Activated CD4-positive, alpha-beta T cell treated with anti-CD3 and anti-CD28 coated beads, Interleukin-2, amount 10 ng/mL, durations not matched to agents 7 days and 5 days (primary cell): ENCODE measurements around the gene PRKAR1B. TPM values are rescaled to one million over a fixed set of nuclear protein-coding genes. Genes with fewer than 3 reads are reported as not detected.

Source experiments
- CTCF ChIA-PET: fragments of 350-600 bp; sonication (Branson Sonifier 250); formaldehyde crosslinking; loops from one replicate; lab custom pipeline; 2021; ENCODE audit warnings: antibody characterized with exemption; lab: Charles Lee
- POLR2A ChIA-PET: fragments of 350-600 bp; sonication (Branson Sonifier 250); formaldehyde crosslinking; loops from one replicate; lab custom pipeline; 2021; ENCODE audit warnings: antibody characterized with exemption; lab: Charles Lee
- DNase-seq: peaks from one replicate; pipeline ENCODE4 v3.0.0-alpha.2; 2020
- H3K27ac Mint-ChIP-seq: one replicate; pipeline ENCODE4 v1.8.0; 2021; ENCODE audit warnings: mild to moderate bottlenecking, moderate library complexity, mixed read lengths
- H3K27me3 Mint-ChIP-seq: one replicate; pipeline ENCODE4 v1.8.0; 2021; ENCODE audit warnings: mixed read lengths
- H3K36me3 Mint-ChIP-seq: one replicate; pipeline ENCODE4 v1.8.0; 2021; ENCODE audit warnings: low read depth, mixed read lengths
- H3K4me1 Mint-ChIP-seq: one replicate; pipeline ENCODE4 v1.8.0; 2021; ENCODE audit warnings: mixed read lengths
- H3K4me3 Mint-ChIP-seq: one replicate; pipeline ENCODE4 v1.8.0; 2021; ENCODE audit warnings: mild to moderate bottlenecking, moderate library complexity, mixed read lengths
- H3K9me3 Mint-ChIP-seq: one replicate; pipeline ENCODE4 v1.8.0; 2021; ENCODE audit warnings: mixed read lengths
- total RNA-seq, 2 experiments: library from RNA; stranded (reverse); gene quantifications; one replicate each; pipeline ENCODE4 v1.2.3, GENCODE V29; 2021

PRKAR1B gene
- total RNA-seq, 2 experiments from 2014 or later: 29.8 to 32.5 TPM

DNA sequence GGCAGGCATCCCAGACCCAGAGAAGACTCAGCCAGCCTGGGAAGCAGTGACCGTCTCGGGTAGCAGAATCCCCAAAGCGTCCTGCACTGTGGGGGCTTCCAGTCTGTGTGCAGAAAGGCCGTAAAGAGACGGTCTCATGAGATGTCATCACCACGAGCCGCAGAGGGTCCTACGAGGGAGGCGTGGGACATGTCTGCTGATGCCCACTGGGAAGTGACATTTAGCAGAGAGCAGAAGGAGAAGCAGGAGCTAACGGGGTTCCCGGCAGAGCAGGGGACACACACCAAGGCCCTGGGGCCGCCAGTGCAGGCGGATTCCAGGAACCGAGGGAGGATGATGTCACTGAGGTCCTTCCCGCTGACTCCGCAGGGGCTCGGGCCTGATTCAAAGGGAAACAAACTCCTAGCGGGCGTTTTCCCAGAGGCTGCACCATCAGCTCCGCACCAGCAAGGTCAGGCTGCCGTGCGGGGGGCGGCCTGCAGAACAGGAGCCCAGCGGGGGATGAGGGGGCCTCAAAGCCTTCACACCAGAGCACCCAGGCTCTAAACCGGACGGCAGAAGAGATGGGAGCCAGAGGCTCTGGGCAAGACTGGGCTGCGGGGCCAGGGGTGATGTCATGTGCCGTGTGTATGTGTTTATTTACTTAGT lies 122.1 kb downstream of the PRKAR1B start:
- peak overlapping the region; percentile 81 for H3K4me3 Mint-ChIP-seq
- peaks cover 25% of the 10 kb centered on the region for H3K36me3 Mint-ChIP-seq
- POLR2A ChIA-PET: interaction anchor here (1.2 kb wide), 1 partner anchor 13 kb away, joined by 6 read pairs; no protein-coding TSS in a partner anchor
- no peaks in the 10 kb centered on the region for H3K27me3 Mint-ChIP-seq
- no peaks in the 10 kb centered on the region for H3K9me3 Mint-ChIP-seq
- DNase-seq: no peak
- peak overlapping the region; percentile 97 for H3K27ac Mint-ChIP-seq
- peaks cover 76% of the 10 kb centered on the region for H3K4me1 Mint-ChIP-seq
- CTCF ChIA-PET: interaction anchor here (1.0 to 1.7 kb wide), 2 partner anchors 10 to 15 kb away, joined by 3 to 9 read pairs; no protein-coding TSS in a partner anchor

DNA sequence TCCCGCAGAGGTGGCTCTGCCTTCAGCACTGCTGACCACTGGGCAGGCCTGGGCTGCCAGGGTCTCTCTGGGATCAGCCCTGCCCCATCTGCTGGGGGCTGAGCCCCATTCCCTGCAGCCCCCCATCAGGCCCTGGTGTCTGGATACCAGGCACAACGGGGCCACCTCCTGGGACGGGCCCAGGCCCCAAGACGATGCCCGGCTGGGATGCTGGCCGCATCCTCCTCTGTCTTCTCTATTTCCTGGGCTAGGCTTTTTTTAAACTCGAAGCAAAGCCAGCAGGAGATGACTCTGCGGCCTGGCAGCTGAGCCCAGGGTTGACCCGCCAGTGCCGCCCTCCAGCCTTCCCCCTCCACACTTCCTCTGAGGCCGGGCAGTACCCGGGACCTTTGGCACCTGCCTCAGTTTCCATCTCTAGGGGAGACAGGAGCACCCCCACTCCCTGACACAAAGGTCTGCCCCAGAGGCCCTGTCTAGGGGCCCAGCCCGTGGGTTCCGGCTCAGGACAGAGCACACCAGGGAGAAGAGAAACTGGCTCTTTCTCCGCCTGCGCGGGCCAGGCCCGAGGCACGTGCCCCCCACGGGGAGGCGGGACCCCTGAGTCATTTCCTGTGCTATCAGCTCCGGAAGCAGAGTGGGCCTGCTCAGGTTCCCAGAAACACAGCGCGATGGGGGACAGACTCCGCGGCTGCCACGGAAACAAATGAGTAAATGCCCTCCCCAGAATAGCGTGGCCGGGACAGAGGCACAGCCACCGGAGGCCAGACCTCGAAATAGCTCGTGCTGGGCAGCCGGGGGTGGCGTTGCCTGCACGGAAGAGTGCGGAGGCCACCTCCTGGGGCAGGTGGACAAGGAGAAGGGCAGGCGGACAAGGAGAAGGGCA lies 122.8 kb downstream of the PRKAR1B start:
- ChIA-PET POLR2A (interaction anchor here (1.2 kb wide), 1 partner anchor 14 kb away, joined by 6 read pairs; no protein-coding TSS in a partner anchor), CTCF (interaction anchor here (1.0 to 1.7 kb wide), 2 partner anchors 9 to 15 kb away, joined by 3 to 9 read pairs; no protein-coding TSS in a partner anchor)
- Mint-ChIP-seq H3K9me3 (no peaks in the 10 kb centered on the region), H3K4me3 (peak overlapping the region; percentile 81), H3K36me3 (peaks cover 25% of the 10 kb centered on the region), H3K27ac (peak overlapping the region; percentile 97), H3K4me1 (peaks cover 72% of the 10 kb centered on the region), H3K27me3 (no peaks in the 10 kb centered on the region)
- peak; percentile 93 for DNase-seq

DNA sequence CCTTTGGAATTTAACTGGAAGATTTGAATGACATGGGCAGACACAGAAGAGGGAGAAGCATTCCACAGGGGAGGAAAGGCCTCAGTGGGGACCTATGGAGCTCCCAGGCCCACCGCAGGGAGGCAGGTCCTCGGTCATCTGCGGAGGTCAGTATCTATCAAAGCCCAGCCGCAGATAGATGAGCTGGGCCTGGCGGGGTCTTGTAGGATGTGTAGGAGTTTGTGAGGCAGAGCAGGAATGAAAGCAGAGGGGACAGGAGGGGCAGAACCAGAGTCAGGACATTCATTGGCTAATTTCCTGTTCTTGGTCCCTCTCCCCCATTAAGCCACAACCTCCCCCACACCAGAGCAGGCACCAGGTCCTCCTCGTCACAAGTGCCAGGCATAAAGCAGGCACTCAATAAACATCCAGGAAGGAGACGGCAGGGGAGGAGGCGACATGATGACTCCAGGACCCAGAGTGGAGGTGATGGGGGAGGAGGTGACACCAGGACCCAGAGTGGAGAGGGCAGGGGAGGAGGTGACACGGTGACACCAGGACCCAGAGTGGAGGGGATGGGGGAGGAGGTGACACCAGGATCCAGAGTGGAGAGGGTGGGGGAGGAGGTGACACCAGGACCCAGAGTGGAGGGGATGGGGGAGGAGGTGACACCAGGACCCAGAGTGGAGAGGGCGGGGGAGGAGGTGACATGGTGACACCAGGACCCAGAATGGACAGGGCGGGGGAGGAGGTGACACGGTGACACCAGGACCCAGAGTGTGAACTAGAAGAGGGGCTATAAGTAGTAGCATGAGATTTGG lies 123.7 kb downstream of the PRKAR1B start:
- Mint-ChIP-seq H3K27ac (peak overlapping the region; percentile 97), H3K27me3 (no peaks in the 10 kb centered on the region), H3K4me1 (peaks cover 70% of the 10 kb centered on the region), H3K4me3 (peak overlapping the region; percentile 81), H3K36me3 (peaks cover 25% of the 10 kb centered on the region), H3K9me3 (no peaks in the 10 kb centered on the region)
- POLR2A ChIA-PET: no interaction called here
- DNase-seq: no peak
- CTCF ChIA-PET: interaction anchor here (0.8 to 1.1 kb wide), 2 partner anchors 11 to 14 kb away, joined by 3 read pairs; no protein-coding TSS in a partner anchor

DNA sequence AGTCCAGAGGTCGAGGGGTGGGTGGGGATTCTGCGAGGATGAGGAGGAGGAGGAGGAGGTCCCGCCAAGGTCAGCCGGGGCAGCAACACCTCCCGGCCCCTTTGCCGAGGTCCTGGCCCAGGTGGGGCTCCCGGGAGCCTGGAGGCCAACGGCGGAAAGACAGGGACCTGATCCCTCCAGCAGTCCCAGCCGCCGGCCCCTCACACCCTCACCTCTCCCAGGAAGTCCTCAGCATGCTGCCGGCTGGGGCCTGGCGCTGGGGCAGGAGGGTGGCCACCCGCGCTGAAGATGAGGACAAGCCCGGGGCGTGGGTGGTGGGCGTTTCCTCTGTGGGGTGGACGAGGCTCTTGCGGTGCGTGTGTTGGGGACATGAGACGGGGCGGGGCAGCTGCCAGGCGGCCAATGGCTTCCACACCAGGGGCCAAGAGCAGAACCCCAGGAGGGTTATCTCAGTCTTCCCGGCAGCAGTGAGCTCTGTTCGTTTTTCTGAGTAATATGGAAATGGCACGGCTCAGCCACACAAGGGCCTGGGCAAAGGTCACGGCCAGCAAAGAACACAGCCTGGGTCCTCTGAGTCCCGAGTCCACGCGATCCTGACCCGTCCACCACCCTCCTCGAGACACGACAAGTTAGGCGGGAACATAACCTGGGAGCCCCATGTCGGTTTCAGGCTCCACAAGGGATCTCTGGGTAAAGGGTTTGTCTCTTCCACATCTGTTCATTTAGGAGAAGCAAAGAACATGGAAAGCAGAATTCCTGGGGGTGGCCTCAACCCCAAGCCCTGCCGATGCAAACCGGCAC lies 124.5 kb downstream of the PRKAR1B start:
- POLR2A ChIA-PET: no interaction called here
- Mint-ChIP-seq H3K36me3 (peaks cover 25% of the 10 kb centered on the region), H3K27ac (peak overlapping the region; percentile 97), H3K4me3 (peak overlapping the region; percentile 16), H3K9me3 (no peaks in the 10 kb centered on the region), H3K4me1 (peaks cover 62% of the 10 kb centered on the region), H3K27me3 (no peaks in the 10 kb centered on the region)
- CTCF ChIA-PET: interaction anchor here (0.8 to 1.2 kb wide), 3 partner anchors 12 to 171 kb away, joined by 3 read pairs; no protein-coding TSS in a partner anchor
- no peak for DNase-seq

DNA sequence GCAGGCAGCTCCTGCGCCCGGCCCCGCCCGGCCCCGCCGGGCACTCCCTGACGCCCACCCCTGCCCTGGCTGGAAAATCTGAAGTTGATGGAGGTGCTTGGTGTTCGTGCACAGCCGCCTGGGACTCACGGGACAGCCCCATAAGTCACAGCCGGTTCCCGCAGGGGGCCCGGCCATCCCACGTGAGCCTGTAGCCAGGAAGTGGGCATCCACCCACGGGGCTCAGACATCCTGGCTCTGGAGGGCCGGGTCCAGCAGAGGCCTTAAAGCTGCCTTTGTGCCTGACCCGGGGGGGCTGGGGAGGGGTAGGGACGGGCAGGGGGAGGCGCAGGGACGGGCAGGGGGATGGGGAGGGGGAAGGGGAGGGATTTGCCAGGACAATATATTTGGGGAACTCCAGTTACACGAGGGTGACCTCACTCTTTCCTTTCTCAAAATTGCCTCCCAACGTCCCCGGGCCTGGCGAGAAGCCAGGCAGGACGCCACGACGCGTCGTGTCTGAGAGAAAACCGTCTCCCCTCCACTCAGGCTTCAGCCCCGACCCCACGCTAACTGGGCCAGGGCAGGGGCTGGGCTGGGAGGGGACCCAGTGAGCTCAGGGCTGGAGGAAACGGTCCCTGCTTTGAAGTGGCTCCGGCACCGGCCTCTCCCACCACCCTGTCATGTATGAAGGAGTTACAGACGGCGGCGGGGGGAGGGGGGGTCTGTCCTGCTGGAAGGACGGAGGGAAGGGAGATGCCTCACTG lies 125.3 kb downstream of the PRKAR1B start:
- POLR2A ChIA-PET: interaction anchor here (0.7 kb wide), 1 partner anchor 15 kb away, joined by 3 read pairs; no protein-coding TSS in a partner anchor
- peak; percentile 66 for DNase-seq
- CTCF ChIA-PET: interaction anchor here (1.0 to 1.2 kb wide), 3 partner anchors 14 to 172 kb away, joined by 3 read pairs; no protein-coding TSS in a partner anchor
- Mint-ChIP-seq H3K9me3 (no peaks in the 10 kb centered on the region), H3K4me1 (peaks cover 61% of the 10 kb centered on the region), H3K27ac (peak overlapping the region; percentile 97), H3K4me3 (peak overlapping the region; percentile 58), H3K36me3 (peaks cover 22% of the 10 kb centered on the region), H3K27me3 (no peaks in the 10 kb centered on the region)

DNA sequence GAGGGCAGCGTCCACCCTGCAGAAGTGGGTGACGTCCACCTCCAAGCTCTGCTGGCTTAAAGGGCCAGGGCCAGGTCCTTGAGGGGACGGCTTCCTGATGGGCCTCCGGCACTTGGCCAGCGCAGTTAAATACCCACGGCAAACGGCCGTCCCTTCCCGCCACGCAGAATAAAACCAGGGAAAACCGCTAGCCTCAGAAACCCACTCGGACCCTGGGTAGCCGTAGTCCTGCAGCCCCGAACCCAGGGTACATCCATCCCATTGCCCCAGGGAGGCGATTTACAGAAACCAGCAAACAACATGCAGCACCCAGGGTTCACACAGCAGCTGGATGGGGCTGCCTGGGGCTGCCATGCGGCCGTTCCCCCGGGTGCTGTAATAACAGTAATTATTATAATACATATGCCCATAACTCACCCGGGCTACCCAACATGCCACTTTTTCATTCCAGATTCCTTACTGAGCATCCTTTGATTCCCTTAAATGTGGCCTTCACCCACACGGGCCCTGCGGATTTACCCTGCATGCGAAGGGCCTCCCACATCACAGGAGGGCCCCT lies 126.0 kb downstream of the PRKAR1B start:
- DNase-seq: no peak
- peaks cover 20% of the 10 kb centered on the region for H3K36me3 Mint-ChIP-seq

DNA sequence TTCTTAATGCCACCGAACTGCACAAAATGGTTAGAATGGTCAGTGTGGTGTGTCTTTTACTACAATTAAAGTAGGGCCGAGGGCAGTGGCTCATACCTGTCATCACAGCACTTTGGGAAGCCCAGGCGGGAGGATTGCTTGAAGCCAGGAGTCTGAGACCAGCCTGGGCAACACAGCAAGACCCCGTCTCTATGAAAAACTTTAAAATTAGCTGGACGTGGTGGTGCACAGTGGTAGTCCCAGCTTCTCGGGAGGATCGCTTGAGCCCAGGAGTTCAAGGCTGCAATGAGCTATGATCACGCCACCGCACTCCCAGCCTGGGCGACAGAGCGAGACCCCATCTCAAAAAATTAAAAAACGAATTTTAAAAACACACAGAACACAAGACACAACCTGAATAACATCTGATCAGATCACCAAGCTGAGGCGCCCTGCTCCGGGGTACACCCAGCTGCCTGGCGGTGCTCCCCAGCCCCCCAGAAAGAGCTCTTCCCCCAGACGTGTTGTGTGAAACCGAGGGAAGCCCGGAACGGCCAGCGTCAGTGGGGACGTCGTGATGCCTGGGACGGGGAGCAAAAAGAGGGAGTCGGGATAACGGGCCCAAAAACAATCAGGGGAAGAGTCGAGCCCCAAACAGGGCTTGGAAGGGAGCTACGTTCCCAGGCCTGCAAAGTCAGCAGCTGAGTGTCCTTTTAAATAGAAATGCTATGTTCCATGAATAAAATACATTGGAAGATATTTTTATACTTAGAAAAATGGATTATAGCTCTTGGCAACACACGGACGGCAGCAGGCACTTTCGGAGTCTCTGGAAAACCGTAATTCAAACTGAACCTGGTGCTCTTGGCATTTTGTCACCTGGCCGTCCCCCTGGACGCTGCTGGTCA lies 126.7 kb downstream of the PRKAR1B start:
- Mint-ChIP-seq H3K9me3 (no peaks in the 10 kb centered on the region), H3K4me3 (no peak overlapping the region), H3K36me3 (peaks cover 23% of the 10 kb centered on the region), H3K27ac (peak overlapping the region; percentile 97), H3K27me3 (no peaks in the 10 kb centered on the region), H3K4me1 (peaks cover 57% of the 10 kb centered on the region)
- CTCF ChIA-PET: interaction anchor here (1.0 to 1.3 kb wide), 4 partner anchors 16 to 18 kb away, joined by 3 read pairs; no protein-coding TSS in a partner anchor
- POLR2A ChIA-PET: no interaction called here
- no peak for DNase-seq

More for the DNA sequence above, 126.0 kb downstream of the PRKAR1B start:
- Mint-ChIP-seq H3K4me3 (peak overlapping the region; percentile 25), H3K9me3 (no peaks in the 10 kb centered on the region), H3K27ac (peak overlapping the region; percentile 97), H3K27me3 (no peaks in the 10 kb centered on the region), H3K4me1 (peaks cover 57% of the 10 kb centered on the region)
- CTCF ChIA-PET: interaction anchor here (1.0 to 1.2 kb wide), 3 partner anchors 15 to 18 kb away, joined by 3 read pairs; no protein-coding TSS in a partner anchor
- POLR2A ChIA-PET: no interaction called here

DNA sequence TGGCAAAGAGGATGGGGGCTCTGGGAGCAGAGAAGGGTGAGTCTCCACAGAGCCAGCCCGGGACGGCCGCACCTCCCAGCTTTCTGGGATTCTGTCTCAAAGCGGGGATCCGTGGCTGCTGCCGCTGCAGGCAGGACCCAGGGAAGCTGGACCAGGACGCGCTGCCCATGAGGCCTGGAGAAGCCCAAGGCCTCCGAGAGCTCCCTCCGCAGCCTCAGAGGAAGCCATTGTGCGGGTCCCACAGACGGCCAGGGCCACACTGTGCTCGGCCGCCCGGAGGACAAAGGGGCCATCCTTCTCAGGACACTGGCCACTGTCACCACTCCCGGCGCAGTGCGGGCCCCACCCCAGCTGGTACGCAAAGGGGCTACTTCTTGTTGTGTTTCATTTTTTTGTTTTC lies 128.2 kb downstream of the PRKAR1B start:
- Mint-ChIP-seq H3K27ac (peak overlapping the region; percentile 41), H3K36me3 (peaks cover 14% of the 10 kb centered on the region), H3K9me3 (no peaks in the 10 kb centered on the region), H3K4me3 (no peak overlapping the region), H3K4me1 (peaks cover 47% of the 10 kb centered on the region), H3K27me3 (no peaks in the 10 kb centered on the region)
- CTCF ChIA-PET: interaction anchor here (0.5 kb wide), 1 partner anchor 130 kb away, joined by 3 read pairs; no protein-coding TSS in a partner anchor
- no peak for DNase-seq
- POLR2A ChIA-PET: no interaction called here

DNA sequence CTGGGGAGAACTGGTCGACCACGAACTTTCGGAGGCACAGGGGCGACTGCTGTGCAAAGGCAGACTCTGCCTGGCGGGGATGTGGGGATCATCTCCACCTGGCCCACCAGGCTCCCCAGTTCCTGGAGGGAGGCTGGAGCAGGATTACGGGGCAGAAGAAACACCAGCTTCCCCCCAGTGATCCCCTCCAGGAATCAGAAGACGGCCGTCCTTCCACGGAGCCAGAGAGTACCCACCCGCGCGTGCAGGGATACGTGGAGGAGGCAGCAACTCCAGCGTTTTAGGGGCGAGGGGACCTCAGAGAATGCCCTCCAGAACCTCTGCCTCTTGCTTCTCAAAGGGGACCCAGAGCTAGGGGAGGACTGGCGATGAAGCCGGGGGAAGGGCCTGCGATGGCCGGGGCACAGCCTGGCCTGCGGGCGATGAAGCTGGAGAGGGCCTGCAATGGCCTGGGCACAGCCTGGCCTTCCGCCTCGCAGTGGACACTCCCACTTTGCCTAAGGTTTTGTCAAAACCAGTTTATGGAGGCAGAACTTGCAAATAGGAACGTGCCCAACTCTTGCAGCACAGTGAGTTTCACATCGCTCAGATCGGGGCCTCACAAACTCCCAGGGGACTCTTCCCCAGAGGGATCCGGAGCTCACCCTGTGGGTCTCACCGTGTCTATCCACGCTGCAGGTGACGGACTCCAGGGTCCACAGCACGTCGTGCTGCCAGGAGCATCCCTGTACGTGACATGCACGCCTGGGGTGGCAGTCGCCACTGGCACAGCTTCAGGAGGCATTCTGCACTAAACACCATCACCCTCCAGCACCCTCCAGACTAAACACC lies 129.5 kb downstream of the PRKAR1B start:
- ChIA-PET POLR2A (no interaction called here), CTCF (interaction anchor here (1.4 kb wide), 1 partner anchor 29 kb away, joined by 3 read pairs; no protein-coding TSS in a partner anchor)
- Mint-ChIP-seq H3K27me3 (no peaks in the 10 kb centered on the region), H3K4me1 (peaks cover 46% of the 10 kb centered on the region), H3K4me3 (no peak overlapping the region), H3K9me3 (no peaks in the 10 kb centered on the region), H3K36me3 (peaks cover 8% of the 10 kb centered on the region), H3K27ac (no peak overlapping the region)
- DNase-seq: no peak
